Renal pelvis (tissue), 4 donors: ENCODE results near the gene KCNK1. TPM values are rescaled to one million over a fixed set of nuclear protein-coding genes. Genes with fewer than 3 reads are reported as not detected.
"Not testable (repeated sequence)": the region's sequence is repeated elsewhere in the genome, so short reads cannot be mapped to it uniquely, and the experiment has no call there.

Experiments
- DNase-seq: peaks from one replicate; pipeline ENCODE4 v3.0.0-alpha.2; 2013
- polyA plus RNA-seq, 3 donors: library from polyadenylated mRNA; unstranded; fragments of 120-200 nt; gene quantifications; one replicate each; pipeline ENCODE4 v1.2.1, GENCODE V29; 2013; ENCODE audit not compliant: insufficient read length in 3 of 3

The KCNK1 gene
- polyA plus RNA-seq, 3 donors, result 6.5 to 9.0 (median 6.9) TPM

- no peak for DNase-seq
These were observed 10.4 kb upstream of the KCNK1 start for GRCh38 chr1:233603478-233603877.

GRCh38 chr1:233605205-233605604 is 8.7 kb upstream of the KCNK1 start:
- no peak for DNase-seq

- no peak for DNase-seq
These were observed 7.1 kb upstream of the KCNK1 start for GRCh38 chr1:233606813-233607212.

- no peak for DNase-seq
These were observed 6.4 kb upstream of the KCNK1 start for GRCh38 chr1:233607252-233608119.

- no peak for DNase-seq
These were observed 4.9 kb upstream of the KCNK1 start for GRCh38 chr1:233608988-233609387.

- DNase-seq, result no peak
These were observed 4.0 kb upstream of the KCNK1 start for GRCh38 chr1:233609926-233610325.

DNA sequence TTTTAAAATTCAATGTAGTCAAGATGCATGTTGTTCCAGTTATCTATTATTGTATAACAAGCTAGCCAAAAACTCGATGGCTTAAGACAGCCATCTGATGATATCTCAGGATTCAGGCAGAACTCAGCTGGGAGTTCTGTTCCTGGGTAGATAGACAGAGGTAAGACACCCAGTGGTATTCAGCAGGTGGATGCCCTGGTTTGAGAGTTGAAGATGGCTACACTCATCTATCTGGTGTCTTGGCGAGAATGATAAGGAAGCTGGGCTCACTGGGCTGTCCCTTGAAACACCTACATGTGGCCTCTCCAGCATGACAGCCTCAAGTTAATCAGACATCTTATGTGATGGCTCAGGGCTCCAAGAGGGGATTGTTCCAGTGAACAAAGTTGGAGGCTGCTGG is 3.3 kb upstream of the KCNK1 start:
- no peak for DNase-seq

- DNase-seq, result not testable (repeated sequence)
These were observed 2.5 kb upstream of the KCNK1 start for GRCh38 chr1:233611363-233611762.

GRCh38 chr1:233614173-233614742 is 352 bp downstream of the KCNK1 start:
- no peak for DNase-seq

- DNase-seq, result no peak
These were observed 1.0 kb downstream of the KCNK1 start for GRCh38 chr1:233614743-233615521.

- DNase-seq, result no peak
These were observed 1.7 kb downstream of the KCNK1 start for GRCh38 chr1:233615571-233615970.

GRCh38 chr1:233617025-233617424 is 3.1 kb downstream of the KCNK1 start:
- DNase-seq, result no peak

DNA sequence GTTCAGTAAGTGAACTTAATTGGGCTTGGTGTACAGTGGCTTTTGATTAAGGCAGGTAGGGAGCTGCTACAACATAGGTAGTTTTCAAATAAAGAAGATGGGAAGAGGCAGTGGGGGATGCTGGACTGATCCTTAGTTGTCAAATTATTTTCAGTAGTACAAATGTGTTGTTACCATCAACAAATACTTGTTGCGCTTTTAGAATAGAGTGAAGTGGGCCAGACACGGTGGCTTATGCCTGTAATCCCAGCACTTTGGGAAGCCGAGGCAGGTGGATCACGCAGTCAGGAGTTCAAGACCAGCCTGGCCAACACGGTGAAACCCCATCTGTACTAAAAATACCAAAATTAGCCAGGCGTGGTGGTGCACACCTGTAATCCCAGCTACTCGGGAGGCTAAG is 5.5 kb downstream of the KCNK1 start:
- not testable (repeated sequence) for DNase-seq

DNA sequence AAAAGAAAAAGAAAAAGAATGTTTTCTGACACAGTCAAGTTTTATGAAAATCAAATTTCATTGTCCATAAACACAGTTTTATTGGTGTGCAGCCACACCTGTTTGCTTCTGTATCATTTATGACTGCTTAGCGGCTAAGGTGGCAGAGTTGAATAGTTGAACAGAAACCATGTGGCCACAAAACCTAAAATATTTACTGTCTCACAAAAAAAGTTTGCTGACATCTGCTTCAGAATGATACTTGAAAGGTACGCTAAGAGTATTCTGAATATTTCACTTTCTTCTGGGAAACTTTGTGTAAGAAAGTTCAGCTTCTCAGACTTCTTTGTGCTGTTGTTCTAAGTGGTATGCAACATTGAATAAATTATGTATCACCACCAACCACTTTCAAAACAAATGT is 6.2 kb downstream of the KCNK1 start:
- no peak for DNase-seq

DNA sequence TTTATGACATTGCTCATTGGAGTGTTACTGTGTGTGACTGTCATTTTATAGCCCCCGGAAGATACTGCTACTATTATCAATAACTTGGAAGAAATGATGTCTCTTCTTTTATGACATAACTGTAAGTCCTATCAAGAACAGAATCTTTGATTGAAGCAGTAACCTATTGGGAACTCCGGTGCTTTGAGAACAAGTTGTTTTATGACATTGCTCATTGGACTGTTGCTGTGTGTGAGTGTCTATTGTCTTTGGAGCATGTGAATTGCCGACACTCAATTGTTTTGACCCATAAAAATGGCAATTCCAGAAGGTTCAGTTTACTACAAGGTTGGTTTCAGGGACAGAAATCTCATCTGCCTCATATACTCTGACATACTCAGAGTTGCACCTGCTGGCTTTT is 8.0 kb downstream of the KCNK1 start:
- no peak for DNase-seq

GRCh38 chr1:233624289-233624688 is 10.4 kb downstream of the KCNK1 start:
- DNase-seq, result no peak

- no peak for DNase-seq
These were observed 11.2 kb downstream of the KCNK1 start for GRCh38 chr1:233625087-233625486.

- no peak for DNase-seq
These were observed 11.6 kb downstream of the KCNK1 start for GRCh38 chr1:233625510-233625981.

DNA sequence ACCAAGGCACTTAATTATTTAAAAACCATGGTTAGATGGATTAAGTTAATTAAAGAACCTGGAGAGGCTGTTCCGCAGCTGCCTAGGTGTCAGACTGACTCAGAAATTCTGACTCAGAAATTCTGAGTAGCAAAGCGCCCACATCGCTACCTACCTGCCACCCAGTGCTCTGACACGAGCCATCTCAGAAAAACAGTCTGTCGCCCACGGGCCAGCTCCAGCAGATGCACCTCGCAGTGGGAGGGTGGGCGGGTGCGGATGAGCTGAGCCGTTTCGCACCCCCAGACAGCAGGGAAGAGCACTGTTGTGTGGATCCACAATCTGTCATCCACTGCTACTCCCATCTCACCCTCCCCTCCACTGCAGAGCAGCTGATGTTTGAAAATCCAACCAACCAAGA is 13.5 kb downstream of the KCNK1 start:
- no peak for DNase-seq

DNA sequence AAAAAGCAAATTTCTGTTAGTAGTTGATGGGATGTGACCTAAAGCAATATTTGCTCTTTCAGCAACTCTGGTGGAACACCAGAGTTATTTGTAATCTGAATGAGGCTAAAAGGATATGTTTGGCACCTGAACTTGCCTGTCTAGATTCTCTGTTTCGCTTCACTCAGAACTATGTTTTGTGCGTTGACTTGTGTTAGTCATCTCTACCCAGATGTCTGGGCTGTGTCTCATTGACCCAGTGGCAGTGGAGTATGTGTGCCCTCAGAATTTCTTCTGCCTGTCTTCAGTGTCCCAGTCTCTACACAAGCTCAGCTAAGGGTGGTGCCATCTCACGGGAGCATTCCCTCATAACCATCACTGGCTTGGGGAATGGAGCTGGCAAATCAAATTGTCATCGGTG is 13.9 kb downstream of the KCNK1 start:
- no peak for DNase-seq

- no peak for DNase-seq
These were observed 15.5 kb downstream of the KCNK1 start for GRCh38 chr1:233629305-233629935.

GRCh38 chr1:233631810-233632405 is 18.0 kb downstream of the KCNK1 start:
- DNase-seq, result no peak
